H1 (cell line): ENCODE data around the gene ITPKB. TPM values are rescaled to one million over a fixed set of nuclear protein-coding genes. Genes with fewer than 3 reads are reported as not detected.

Experiments
- CTCF ChIA-PET: fragments of 300-600 bp; sonication (Branson Sonifier 250); formaldehyde crosslinking; loops from one replicate; lab custom pipeline; 2021; ENCODE audit not compliant: partially characterized antibody; lab: Charles Lee
- POLR2A ChIA-PET: fragments of 300-600 bp; sonication (Branson Sonifier 250); formaldehyde crosslinking; loops from one replicate; lab custom pipeline; 2021; ENCODE audit warnings: inconsistent platforms; ENCODE audit not compliant: partially characterized antibody; lab: Charles Lee
- DNase-seq, 2 experiments: peaks; one replicate each; pipeline versions ENCODE4 v3.0.0 to v3.0.0-alpha.2; 2010 to 2022; ENCODE audit warnings: low spot score in 2 of 2, low read depth in 1 of 2, mixed read lengths in 1 of 2
- FAIRE-seq: peaks from 2 replicates; lab custom pipeline; 2011; peaks lifted over from hg19 to GRCh38; lab: Jason Lieb, UNC
- H2AFZ ChIP-seq: 2 replicates; pipeline ENCODE4 v1.8.1; 2012; ENCODE audit warnings: low read length, inconsistent platforms
- H2AK5ac ChIP-seq: 2 replicates; pipeline ENCODE4 v1.6.1; 2013; ENCODE audit warnings: low read depth, low read length
- H2BK120ac ChIP-seq: replicated peaks from 2 replicates; pipeline ENCODE3; 2013; ENCODE audit warnings: low read depth, low read length, inconsistent platforms
- H2BK12ac ChIP-seq: 2 replicates; pipeline ENCODE4 v1.6.1; 2013; ENCODE audit warnings: low read depth, low read length
- H2BK15ac ChIP-seq: 2 replicates; pipeline ENCODE4 v1.6.1; 2013; ENCODE audit warnings: low read length
- H2BK20ac ChIP-seq: 2 replicates; pipeline ENCODE4 v1.6.1; 2013; ENCODE audit warnings: low read length
- H2BK5ac ChIP-seq: 2 replicates; pipeline ENCODE4 v1.6.1; 2013; ENCODE audit warnings: low read depth, low read length
- H3K14ac ChIP-seq: 2 replicates; pipeline ENCODE4 v1.6.1; 2013; ENCODE audit warnings: inconsistent platforms; ENCODE audit not compliant: insufficient read length
- H3K18ac ChIP-seq: 2 replicates; pipeline ENCODE4 v1.6.1; 2013; ENCODE audit warnings: low read length; ENCODE audit errors: extremely low read depth
- H3K23ac ChIP-seq: 2 replicates; pipeline ENCODE4 v1.6.1; 2013; ENCODE audit warnings: inconsistent platforms; ENCODE audit not compliant: insufficient read length
- H3K23me2 ChIP-seq: 2 replicates; pipeline ENCODE4 v1.6.1; 2013; ENCODE audit warnings: low read depth, low read length
- H3K27ac ChIP-seq: 2 replicates; pipeline ENCODE4 v1.6.1; 2011; ENCODE audit warnings: low read depth, low read length, inconsistent platforms
- H3K27me3 ChIP-seq, 4 experiments: replicated peaks in 1 of 4; 1 replicate in 1 of 4; 2 replicates in 3 of 4; pipeline versions ENCODE4 v1.6.1 to v1.8.1; 2011 to 2013; ENCODE audit warnings: low read length in 3 of 4, mild to moderate bottlenecking in 3 of 4, inconsistent platforms in 2 of 4, mixed read lengths in 2 of 4, moderate library complexity in 1 of 4; ENCODE audit not compliant: control insufficient read depth in 3 of 4, insufficient read depth in 3 of 4; ENCODE audit errors: extremely low read depth in 1 of 4
- H3K36me3 ChIP-seq, 4 experiments: 2 replicates each; pipeline versions ENCODE4 v1.6.1 to v1.8.1; 2011 to 2013; ENCODE audit warnings: mild to moderate bottlenecking in 4 of 4, low read length in 3 of 4, moderate library complexity in 2 of 4, control low read depth in 1 of 4, inconsistent platforms in 1 of 4; ENCODE audit not compliant: insufficient read depth in 4 of 4, control insufficient read depth in 2 of 4
- H3K4ac ChIP-seq: replicated peaks from 2 replicates; pipeline ENCODE3; 2013; ENCODE audit warnings: low read length, low read depth, mixed read lengths, inconsistent platforms; ENCODE audit not compliant: insufficient read length
- H3K4me1 ChIP-seq, 4 experiments: replicated peaks in 1 of 4; 1 replicate in 1 of 4; 2 replicates in 3 of 4; pipeline versions ENCODE4 v1.6.1 to v1.8.1; 2011 to 2013; ENCODE audit warnings: low read length in 3 of 4, inconsistent platforms in 2 of 4, mixed read lengths in 1 of 4; ENCODE audit not compliant: insufficient read depth in 4 of 4, control insufficient read depth in 3 of 4
- H3K4me2 ChIP-seq, 2 experiments: 2 replicates each; pipeline versions ENCODE4 v1.6.1 to v1.8.1; 2011 to 2013; ENCODE audit warnings: low read depth in 2 of 2, low read length in 2 of 2, control low read depth in 1 of 2, inconsistent platforms in 1 of 2, mild to moderate bottlenecking in 1 of 2; ENCODE audit not compliant: insufficient read depth in 1 of 2
- H3K4me3 ChIP-seq, 4 experiments: fragments of 200-600, 300-600 bp in 1 of 4; sonication (generic), shearing (Covaris generic), sonication (Bioruptor Twin) in 1 of 4; 2 replicates each; pipeline versions ENCODE4 v1.5.1 to v1.8.1; 2011 to 2016; ENCODE audit warnings: low read length in 4 of 4, low read depth in 3 of 4, control low read depth in 2 of 4, inconsistent platforms in 2 of 4, mild to moderate bottlenecking in 2 of 4, mixed read lengths in 1 of 4, moderate library complexity in 1 of 4; ENCODE audit not compliant: insufficient read depth in 2 of 4; ENCODE audit errors: extremely low read depth in 1 of 4
- H3K56ac ChIP-seq: replicated peaks from 2 replicates; pipeline ENCODE3; 2013; ENCODE audit warnings: low read depth, mild to moderate bottlenecking, mixed read lengths, low read length, inconsistent platforms; ENCODE audit not compliant: insufficient read length
- H3K79me1 ChIP-seq: 2 replicates; pipeline ENCODE4 v1.6.1; 2013; ENCODE audit warnings: low read depth, low read length, control low read depth
- H3K79me2 ChIP-seq, 2 experiments: 2 replicates each; pipeline versions ENCODE4 v1.6.1 to v1.8.1; 2012 to 2013; ENCODE audit warnings: low read length in 2 of 2, mild to moderate bottlenecking in 2 of 2, inconsistent platforms in 1 of 2; ENCODE audit not compliant: insufficient read depth in 2 of 2, control insufficient read depth in 1 of 2
- H3K9ac ChIP-seq, 4 experiments: replicated peaks in 1 of 4; 1 replicate in 1 of 4; 2 replicates in 3 of 4; pipeline versions ENCODE4 v1.6.1 to v1.8.1; 2011 to 2013; ENCODE audit warnings: low read depth in 3 of 4, low read length in 3 of 4, control low read depth in 2 of 4, mild to moderate bottlenecking in 2 of 4, moderate library complexity in 2 of 4, inconsistent platforms in 1 of 4; ENCODE audit errors: extremely low read depth in 1 of 4
- H3K9me3 ChIP-seq, 2 experiments: 2 replicates each; pipeline versions ENCODE4 v1.6.1 to v1.8.1; 2012 to 2013; ENCODE audit warnings: mild to moderate bottlenecking in 2 of 2, moderate library complexity in 2 of 2, control low read depth in 1 of 2, inconsistent platforms in 1 of 2, low read depth in 1 of 2, low read length in 1 of 2, mixed read lengths in 1 of 2; ENCODE audit not compliant: insufficient read depth in 2 of 2
- H4K20me1 ChIP-seq, 2 experiments: replicated peaks in 1 of 2; 2 replicates each; pipeline versions ENCODE3 to v1.8.1; 2011 to 2013; ENCODE audit warnings: inconsistent platforms in 2 of 2, low read length in 2 of 2, mild to moderate bottlenecking in 1 of 2; ENCODE audit not compliant: insufficient read depth in 2 of 2, control insufficient read depth in 1 of 2
- H4K5ac ChIP-seq: 2 replicates; pipeline ENCODE4 v1.6.1; 2013; ENCODE audit warnings: low read length, low read depth, mixed read lengths, inconsistent platforms; ENCODE audit not compliant: insufficient read length
- H4K8ac ChIP-seq: 2 replicates; pipeline ENCODE4 v1.8.0; 2013; ENCODE audit warnings: mild to moderate bottlenecking, moderate library complexity, low read length, inconsistent platforms; ENCODE audit not compliant: insufficient read depth; ENCODE audit errors: extremely low read depth
- H4K91ac ChIP-seq: replicated peaks from 2 replicates; pipeline ENCODE3; 2013; ENCODE audit warnings: low read length, mixed read lengths, inconsistent platforms; ENCODE audit not compliant: insufficient read length
- ASH2L ChIP-seq: fragments of 200-600, 300-600 bp; sonication (generic); IDR thresholded peaks from one replicate; pipeline ENCODE4 v1.7.1; 2017; ENCODE audit warnings: low read length
- BCL11A ChIP-seq, 2 experiments: IDR thresholded peaks; one replicate each; pipeline ENCODE4 v1.6.1; 2011; ENCODE audit warnings: low read depth in 2 of 2, low read length in 2 of 2, mild to moderate bottlenecking in 2 of 2
- CBX8 ChIP-seq: fragments of 300-800, 300-1000 bp; sonication (generic); IDR thresholded peaks from 2 replicates; pipeline ENCODE4 v1.7.1; 2016; ENCODE audit warnings: low read depth, low read length, borderline replicate concordance
- CTBP2 ChIP-seq: IDR thresholded peaks from 2 replicates; pipeline ENCODE4 v1.7.0; 2011; ENCODE audit warnings: borderline replicate concordance, mild to moderate bottlenecking, moderate library complexity, mixed read lengths, low read length; ENCODE audit not compliant: insufficient read depth, insufficient read length
- KDM1A ChIP-seq: fragments of 200-600, 300-600 bp; sonication (generic); IDR thresholded peaks from 2 replicates; pipeline ENCODE4 v1.7.1; 2016; ENCODE audit warnings: mild to moderate bottlenecking, low read length, borderline replicate concordance
- SIN3A ChIP-seq, 2 experiments: IDR thresholded peaks in 1 of 2; conservative IDR thresholded peaks in 1 of 2; 2 replicates each; pipeline ENCODE4 v1.6.1; 2011 to 2012; ENCODE audit warnings: low read length in 2 of 2, improper control_type of control experiment in 1 of 2, low read depth in 1 of 2, mild to moderate bottlenecking in 1 of 2
- SUZ12 ChIP-seq: fragments of 200-600 bp; sonication (generic); IDR thresholded peaks from 2 replicates; pipeline ENCODE4 v1.6.1; 2012; ENCODE audit warnings: mild to moderate bottlenecking, inconsistent platforms, low read length, moderate library complexity, mixed read lengths
- WGBS, 2 experiments: shearing (Covaris generic) in 1 of 2; methylation state at CpG; one replicate each; pipeline versions ENCODE4 v1.1.6 to v1.1.7; 2013 to 2015; ENCODE audit warnings: low lambda C conversion rate in 2 of 2, mixed read lengths in 2 of 2, inconsistent platforms in 1 of 2, low coverage in 1 of 2, missing lambda C conversion rate in 1 of 2; ENCODE audit not compliant: insufficient replicate concordance in 2 of 2, insufficient coverage in 1 of 2, insufficient read length in 1 of 2; ENCODE audit errors: extremely low coverage in 1 of 2, missing lambda C conversion rate in 1 of 2; 5-methylcytosine and 5-hydroxymethylcytosine counted together
- polyA plus RNA-seq, 7 experiments: library from polyadenylated mRNA; depleted of rRNA in 3 of 7; stranded (reverse) in 5 of 7; unstranded in 2 of 7; fragments of >200 nt in 5 of 7; fragments of 200-250 nt in 2 of 7; gene quantifications; 1 replicate in 5 of 7; 2 replicates in 1 of 7; 4 replicates in 1 of 7; pipeline versions ENCODE4 v1.2.1 to v1.2.3, GENCODE V29; 2011 to 2013; ENCODE audit warnings: missing spikeins in 2 of 7, mixed read lengths in 2 of 7
- total RNA-seq: library from RNA; stranded (reverse); fragmentation: NEBNext Ultra II Directional; extraction: Animal tissue kit (Norgen Biotek cat#: 25700); gene quantifications from 2 replicates; pipeline ENCODE4 v1.2.1, GENCODE V29; 2021
- TF ChIP-seq, protein P1 (sequence below): IDR thresholded peaks from 2 replicates; pipeline ENCODE4 v1.6.1; 2012; ENCODE audit warnings: low read length, inconsistent platforms

The ITPKB gene
- total and polyA plus RNA-seq, 2 of the 8 experiments (the other 6 are each of a cell fraction or from before 2014, with no cell fraction given) = 1.7 to 4.8 TPM

DNA sequence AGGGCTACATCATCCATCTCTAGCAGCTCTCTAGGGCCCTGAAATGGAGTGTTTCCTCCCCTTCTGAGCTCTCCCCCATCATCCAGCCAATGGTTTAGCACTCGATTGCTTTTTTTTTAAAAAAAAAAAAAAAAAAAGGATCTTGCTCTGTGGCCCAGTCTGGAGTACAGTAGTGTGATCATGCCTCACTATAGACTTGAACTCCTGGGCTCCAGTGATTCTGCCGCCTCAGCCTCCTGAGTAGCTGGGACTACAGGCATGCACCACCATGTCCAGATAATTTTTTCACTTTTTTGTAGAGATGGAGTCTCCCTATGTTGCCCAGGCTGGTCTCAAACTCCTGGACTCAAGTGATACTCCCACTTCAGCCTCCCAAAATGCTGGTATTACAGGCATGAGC is 12.1 kb upstream of the ITPKB start:
- H3K4me2 ChIP-seq = no peak overlapping the region
- CTCF ChIA-PET = interaction anchor here (0.7 to 2.3 kb wide), 3 partner anchors 12 to 101 kb away, joined by 4 to 13 read pairs (median 5); no protein-coding TSS in a partner anchor
- TF ChIP-seq, protein P1, sequence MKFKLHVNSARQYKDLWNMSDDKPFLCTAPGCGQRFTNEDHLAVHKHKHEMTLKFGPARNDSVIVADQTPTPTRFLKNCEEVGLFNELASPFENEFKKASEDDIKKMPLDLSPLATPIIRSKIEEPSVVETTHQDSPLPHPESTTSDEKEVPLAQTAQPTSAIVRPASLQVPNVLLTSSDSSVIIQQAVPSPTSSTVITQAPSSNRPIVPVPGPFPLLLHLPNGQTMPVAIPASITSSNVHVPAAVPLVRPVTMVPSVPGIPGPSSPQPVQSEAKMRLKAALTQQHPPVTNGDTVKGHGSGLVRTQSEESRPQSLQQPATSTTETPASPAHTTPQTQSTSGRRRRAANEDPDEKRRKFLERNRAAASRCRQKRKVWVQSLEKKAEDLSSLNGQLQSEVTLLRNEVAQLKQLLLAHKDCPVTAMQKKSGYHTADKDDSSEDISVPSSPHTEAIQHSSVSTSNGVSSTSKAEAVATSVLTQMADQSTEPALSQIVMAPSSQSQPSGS = no peak
- TF ChIP-seq BCL11A (IDR thresholded peaks at IDR 0.05; ENCODE audit: low read depth in 2 of 2, low read length in 2 of 2) (no peak), CTBP2 (no peak), ASH2L (no peak), SUZ12 (no peak), SIN3A (conservative IDR thresholded peaks at IDR 0.05 in 1 of 2, IDR thresholded peaks at IDR 0.05 in 1 of 2; ENCODE audit: low read depth in 1 of 2, low read length in 2 of 2) (no peak), CBX8 (no peak), KDM1A (no peak)

More for the DNA sequence above, 12.1 kb upstream of the ITPKB start:
- no peak overlapping the region for H2BK20ac ChIP-seq
- no peak overlapping the region for H3K23ac ChIP-seq
- no peaks in the 10 kb centered on the region for H3K36me3 ChIP-seq
- POLR2A ChIA-PET = no interaction called here
- no peaks in the 10 kb centered on the region for H3K79me1 ChIP-seq
- no peaks in the 10 kb centered on the region; a peak in 1 of 7 replicates for H3K27me3 ChIP-seq
- H4K91ac ChIP-seq = no peak overlapping the region
- H3K4me1 ChIP-seq = no peaks in the 10 kb centered on the region
- no peak overlapping the region for H3K4ac ChIP-seq
- H4K5ac ChIP-seq = no peak overlapping the region
- H3K79me2 ChIP-seq = no peaks in the 10 kb centered on the region
- H3K27ac ChIP-seq = no peak overlapping the region
- H3K9ac ChIP-seq = no peak overlapping the region
- no peak overlapping the region for H2BK12ac ChIP-seq
- H3K56ac ChIP-seq = no peak overlapping the region
- H3K23me2 ChIP-seq = no peaks in the 10 kb centered on the region; the same call in 1 of the 2 replicates
- H3K4me3 ChIP-seq = no peak overlapping the region
- no peak overlapping the region for H2BK120ac ChIP-seq
- no peak overlapping the region for H2BK15ac ChIP-seq
- FAIRE-seq (no peak), DNase-seq (no peak)
- no peak overlapping the region for H4K8ac ChIP-seq
- no peak overlapping the region for H3K14ac ChIP-seq
- no peaks in the 10 kb centered on the region for H4K20me1 ChIP-seq
- H3K9me3 ChIP-seq = no peaks in the 10 kb centered on the region
- H2BK5ac ChIP-seq = no peak overlapping the region
- H2AFZ ChIP-seq = no peak overlapping the region
- no peak overlapping the region for H3K18ac ChIP-seq
- no peak overlapping the region for H2AK5ac ChIP-seq
- 93% methylated on average over 2 of the region's 2 CpGs; no CpG with 5 or more reads in 1 of the 2 experiments for WGBS, 2 experiments
